Spleen (tissue), 11 donors: ENCODE data around the gene VAC14. TPM values are rescaled to one million over a fixed set of nuclear protein-coding genes. Genes with fewer than 3 reads are reported as not detected.

Experiments
- DNase-seq: peaks from one replicate; pipeline ENCODE4 v3.0.0-alpha.2; 2020
- H3K27ac ChIP-seq, 8 donors: fragments of 200-600 bp; sonication (generic) in 7 of 8; 1 replicate in 4 of 8; 2 replicates in 4 of 8; pipeline versions ENCODE4 v1.5.0 to v1.8.0; 2016 to 2021; ENCODE audit warnings: inconsistent platforms in 4 of 8, mild to moderate bottlenecking in 4 of 8, moderate library complexity in 1 of 8
- H3K27me3 ChIP-seq, 7 donors: fragments of 200-600 bp; sonication (generic) in 6 of 7; replicated peaks in 1 of 7; 1 replicate in 4 of 7; 2 replicates in 3 of 7; pipeline versions ENCODE4 v1.5.0 to v1.8.0; 2016 to 2021; ENCODE audit warnings: inconsistent platforms in 3 of 7, mild to moderate bottlenecking in 1 of 7
- H3K36me3 ChIP-seq, 6 donors: fragments of 200-600 bp; sonication (generic) in 5 of 6; 1 replicate in 4 of 6; 2 replicates in 2 of 6; pipeline versions ENCODE4 v1.5.0 to v1.8.0; 2016 to 2021; ENCODE audit warnings: inconsistent platforms in 2 of 6
- H3K4me1 ChIP-seq, 6 donors: fragments of 200-600 bp; sonication (generic) in 5 of 6; 1 replicate in 3 of 6; 2 replicates in 3 of 6; pipeline versions ENCODE4 v1.5.0 to v1.8.0; 2016 to 2021; ENCODE audit warnings: inconsistent platforms in 3 of 6
- H3K4me3 ChIP-seq, 8 donors: fragments of 200-600 bp; sonication (generic) in 7 of 8; 1 replicate in 4 of 8; 2 replicates in 4 of 8; pipeline versions ENCODE4 v1.5.0 to v1.8.0; 2016 to 2021; ENCODE audit warnings: inconsistent platforms in 4 of 8, mild to moderate bottlenecking in 4 of 8, moderate library complexity in 2 of 8
- H3K9me3 ChIP-seq, 8 donors: fragments of 200-600 bp; sonication (generic) in 7 of 8; 1 replicate in 4 of 8; 2 replicates in 4 of 8; pipeline versions ENCODE4 v1.5.0 to v1.8.0; 2016 to 2021; ENCODE audit warnings: inconsistent platforms in 4 of 8
- CTCF ChIP-seq, 11 experiments: fragments of 200-600 bp in 7 of 11; fragments of 450-650 bp in 4 of 11; sonication (generic) in 4 of 11; IDR thresholded peaks in 8 of 11; conservative IDR thresholded peaks in 3 of 11; 1 replicate in 7 of 11; 2 replicates in 4 of 11; pipeline versions ENCODE4 v1.4.0 to v1.8.0; 2016 to 2021; ENCODE audit warnings: antibody characterized with exemption in 11 of 11, inconsistent platforms in 4 of 11, mild to moderate bottlenecking in 1 of 11
- POLR2A ChIP-seq, 3 donors: fragments of 450-650 bp; IDR thresholded peaks; one replicate each; pipeline ENCODE4 v1.5.1; 2017; ENCODE audit warnings: antibody characterized with exemption in 3 of 3, mild to moderate bottlenecking in 1 of 3
- POLR2AphosphoS5 ChIP-seq, 3 donors: sonication (generic); formaldehyde crosslinking; IDR thresholded peaks; one replicate each; pipeline ENCODE4 v1.5.1; 2017; ENCODE audit warnings: antibody characterized with exemption in 3 of 3
- WGBS, 5 donors: extraction: QIAGEN DNeasy Blood & Tissue Kit in 3 of 5; methylation state at CpG; one replicate each; pipeline versions ENCODE4 v1.1.5 to v1.1.7; 2013 to 2018; 5-methylcytosine and 5-hydroxymethylcytosine counted together
- intact Hi-C: fragments of 100-400 bp; cut with DNase I; formaldehyde crosslinking; loops from one replicate; pipeline ENCODE4 v1.15.0; 2023; ENCODE audit warnings: low total_unique reads
- polyA plus RNA-seq, 3 donors: library from polyadenylated mRNA; stranded (reverse); fragments of 200-250 nt; gene quantifications; one replicate each; pipeline ENCODE4 v1.2.1, GENCODE V29; 2013
- total RNA-seq, 7 donors: library from RNA; depleted of rRNA in 3 of 7; stranded (reverse); fragments of >200 nt in 3 of 7; fragmentation: NEBNext Ultra II Directional in 4 of 7; extraction: Animal tissue kit (Norgen Biotek cat#: 25700) in 4 of 7; gene quantifications; one replicate each; pipeline versions ENCODE4 v1.1.0 to v1.2.1, GENCODE V29; 2016 to 2021
- donor health status: healthy with polysubstance abuse.
- donor health status: DM: no; HTN: no; CAD: no; lungs with moderate emphysema.
- donor health status: DM: no; HTN: no; CAD: no.
- donor health status: Bipolar disorder and iron deficiency.
- donor health status: healthy.
- donor health status: DM: no; HTN: no; CAD: no.
- donor health status: DM: yes; HTN: yes; CAD: no.

VAC14 gene
- total and polyA plus RNA-seq, 10 donors, result 29.1 to 70.0 (median 48.1) TPM

GRCh38 chr16:70740914-70741782, 59.8 kb downstream of the VAC14 start:
- Histone ChIP-seq H3K27me3 (no peaks in the 10 kb centered on the region), H3K27ac (peak overlapping the region; percentile 41 to 87 (median 71)), H3K4me3 (no peak overlapping the region), H3K4me1 (peaks cover 33 to 85% (median 63%) of the 10 kb centered on the region in 6 donors), H3K9me3 (peaks cover 0 to 10% (median 0%) of the 10 kb centered on the region in 8 donors), H3K36me3 (peaks cover 0 to 81% (median 41%) of the 10 kb centered on the region in 6 donors)
- no peak for DNase-seq
- 48 to 70% (median 64%) methylated on average over 14 to 20 of the region's 20 CpGs for WGBS, 5 donors
- intact Hi-C loops, result no loop called here
- TF ChIP-seq POLR2A (IDR thresholded peaks at IDR 0.05) (no peak), CTCF (IDR thresholded peaks at IDR 0.05 in 8 of 11, conservative IDR thresholded peaks at IDR 0.05 in 3 of 11) (no peak), POLR2AphosphoS5 (IDR thresholded peaks at IDR 0.05) (peak; percentile 46 to 81 (median 61))

GRCh38 chr16:70740174-70740913, 60.6 kb downstream of the VAC14 start:
- peaks cover 0 to 10% (median 0%) of the 10 kb centered on the region in 8 donors for H3K9me3 ChIP-seq
- intact Hi-C loops, result no loop called here
- H3K27me3 ChIP-seq, result no peaks in the 10 kb centered on the region
- peak overlapping the region; percentile 41 to 87 (median 71) for H3K27ac ChIP-seq
- TF ChIP-seq CTCF (IDR thresholded peaks at IDR 0.05 in 8 of 11, conservative IDR thresholded peaks at IDR 0.05 in 3 of 11), result no peak
- no peak for TF ChIP-seq POLR2AphosphoS5 (IDR thresholded peaks at IDR 0.05)
- TF ChIP-seq POLR2A (IDR thresholded peaks at IDR 0.05), result no peak
- no peak for DNase-seq
- peaks cover 33 to 80% (median 62%) of the 10 kb centered on the region in 6 donors for H3K4me1 ChIP-seq
- H3K36me3 ChIP-seq, result peaks cover 0 to 82% (median 45%) of the 10 kb centered on the region in 6 donors
- WGBS, 5 donors, result 68 to 83% (median 72%) methylated on average over 14 to 16 of the region's 16 CpGs
- H3K4me3 ChIP-seq, result no peak overlapping the region

GRCh38 chr16:70739389-70739788, 61.6 kb downstream of the VAC14 start:
- 84 to 90% (median 89%) methylated on average over 7 of the region's 7 CpGs for WGBS, 5 donors

More at GRCh38 chr16:70739389-70739788, 61.6 kb downstream of the VAC14 start:
- no peak for DNase-seq
- intact Hi-C loops, result no loop called here
- H3K27me3 ChIP-seq, result no peaks in the 10 kb centered on the region
- peaks cover 33 to 78% (median 59%) of the 10 kb centered on the region in 6 donors for H3K4me1 ChIP-seq
- TF ChIP-seq CTCF (IDR thresholded peaks at IDR 0.05 in 8 of 11, conservative IDR thresholded peaks at IDR 0.05 in 3 of 11), result no peak
- no peak for TF ChIP-seq POLR2A (IDR thresholded peaks at IDR 0.05)
- TF ChIP-seq POLR2AphosphoS5 (IDR thresholded peaks at IDR 0.05), result no peak
- peaks cover 0 to 10% (median 0%) of the 10 kb centered on the region in 8 donors for H3K9me3 ChIP-seq
- peaks cover 0 to 80% (median 39%) of the 10 kb centered on the region in 6 donors for H3K36me3 ChIP-seq
- H3K27ac ChIP-seq, result peak overlapping the region in 6 of 8 donors; percentile 58 to 87 (median 78)
- H3K4me3 ChIP-seq, result no peak overlapping the region
